SIG-M5 treated with dmso at 0.1 percent for 504 hours (cell line): Measurements from ENCODE around the gene PARM1.

Experiments
- DNase-seq: peaks from one replicate; lab custom pipeline; 2025; ENCODE audit not compliant: unreplicated experiment; lab: John Stamatoyannopoulos, UW

The PARM1 gene

DNA sequence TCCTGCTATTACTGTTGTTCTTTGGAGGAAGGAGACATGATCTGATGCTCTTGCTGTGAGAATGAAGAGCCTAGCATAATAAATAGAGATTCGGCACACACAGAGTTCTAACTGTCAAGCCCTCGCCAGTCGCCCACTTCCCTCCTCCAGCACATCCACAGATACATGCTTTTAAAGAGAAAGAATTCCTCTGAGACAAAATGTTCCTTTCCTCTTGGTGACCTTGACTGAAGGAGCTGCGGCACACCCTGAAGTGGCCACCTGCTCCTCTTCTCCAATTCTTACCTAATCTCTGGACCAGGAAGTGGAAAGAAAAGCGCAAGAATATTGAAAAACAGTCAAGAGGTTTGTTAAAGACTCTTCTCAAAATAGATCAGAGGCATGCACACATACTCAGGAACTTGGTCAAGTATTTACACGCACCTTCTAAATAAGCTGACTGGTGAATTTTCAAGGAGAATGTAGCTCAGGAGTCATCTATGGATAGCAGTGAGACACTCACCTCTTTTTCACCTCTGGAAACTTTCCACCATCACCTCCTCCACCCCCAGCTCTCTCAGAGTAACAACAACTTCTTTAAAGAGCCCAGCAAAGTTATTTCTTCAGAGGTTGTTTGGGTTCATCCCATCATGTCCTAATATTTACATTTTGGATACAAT is 95.4 kb downstream of the PARM1 start:
- DNase-seq: no peak

DNA sequence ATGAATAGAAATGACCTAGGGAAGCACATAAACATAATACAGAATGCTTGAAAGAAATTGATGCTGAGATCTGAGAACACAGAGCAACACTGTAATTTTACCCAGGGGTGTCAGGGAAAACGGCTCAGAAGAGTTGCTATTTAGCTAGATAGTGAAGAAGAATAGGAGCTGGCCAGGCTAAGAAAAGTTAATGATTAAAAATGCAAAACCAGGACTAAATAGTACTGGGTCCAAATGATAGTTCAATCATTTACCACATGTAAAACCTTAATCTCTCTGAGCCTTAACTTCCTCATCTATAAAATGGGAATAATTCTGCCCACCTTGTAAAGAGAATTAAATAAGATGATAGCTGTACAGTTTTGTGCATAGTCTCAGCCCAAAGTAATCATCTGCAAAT is 97.1 kb downstream of the PARM1 start:
- DNase-seq: no peak

DNA sequence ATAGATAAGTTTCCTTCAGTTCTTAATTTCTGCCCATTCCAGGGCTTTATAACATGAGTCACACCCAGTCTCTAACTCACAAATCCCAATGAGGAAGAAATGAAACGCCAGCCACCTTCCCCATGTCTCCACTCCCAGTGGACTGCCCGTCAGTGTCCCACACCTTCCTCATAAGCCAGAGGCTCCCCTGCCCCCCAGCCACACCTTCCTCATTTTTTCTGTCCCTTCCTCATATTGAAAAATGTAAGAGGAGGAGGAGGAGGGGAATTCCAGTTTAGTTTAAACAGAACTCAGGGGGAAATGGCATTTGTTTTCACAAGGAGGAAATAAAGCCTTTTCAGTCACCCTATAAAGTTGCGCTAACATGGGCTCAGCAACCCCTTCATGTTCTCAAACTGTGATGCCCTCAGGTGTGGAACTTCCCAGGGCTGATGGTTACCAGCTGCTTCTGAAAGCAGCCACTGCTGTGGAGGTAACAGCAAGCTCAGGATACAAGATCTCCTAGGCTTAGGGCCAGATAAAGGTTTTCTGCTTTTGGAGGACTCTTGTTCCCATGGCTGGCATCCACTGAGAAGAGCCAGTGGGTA is 97.8 kb downstream of the PARM1 start:
- no peak for DNase-seq

DNA sequence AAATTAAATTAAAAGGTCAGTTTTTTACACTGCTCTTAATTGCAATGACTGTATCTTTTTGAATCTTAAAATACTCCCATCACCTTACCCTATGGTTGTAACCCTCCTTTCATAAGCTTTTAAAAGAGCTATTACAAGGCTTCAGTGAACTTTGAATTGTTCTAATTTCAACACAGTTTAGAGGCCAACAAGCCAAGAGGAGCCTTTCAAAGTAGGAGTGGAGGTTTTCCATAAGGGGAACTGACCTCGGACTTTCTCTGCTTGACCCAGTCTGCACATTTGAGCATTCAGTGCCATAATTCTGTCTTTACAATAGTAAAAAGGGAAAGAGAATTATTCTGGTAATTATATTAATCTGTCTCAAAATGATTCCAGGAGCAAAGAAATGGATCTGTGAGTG is 98.9 kb downstream of the PARM1 start:
- no peak for DNase-seq

DNA sequence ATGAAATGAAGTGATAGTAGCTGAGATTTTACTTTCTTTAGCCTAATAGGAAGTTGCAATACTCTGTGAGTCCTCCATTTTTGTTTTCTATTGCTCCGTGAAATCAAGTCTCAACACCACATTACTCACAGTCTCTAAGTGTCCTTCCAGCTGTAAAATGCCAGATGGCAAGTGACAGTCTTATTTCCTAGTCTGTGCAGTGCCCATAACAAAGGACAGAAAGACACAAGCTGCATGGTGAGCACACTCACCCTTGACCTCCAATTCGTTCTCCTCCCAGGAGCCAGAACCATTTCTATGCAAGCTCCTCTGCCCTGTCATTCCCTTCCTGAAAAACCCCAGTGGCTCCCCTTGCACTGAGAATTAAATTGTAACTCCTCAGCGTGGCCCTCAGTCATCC is 101.6 kb downstream of the PARM1 start:
- no peak for DNase-seq

DNA sequence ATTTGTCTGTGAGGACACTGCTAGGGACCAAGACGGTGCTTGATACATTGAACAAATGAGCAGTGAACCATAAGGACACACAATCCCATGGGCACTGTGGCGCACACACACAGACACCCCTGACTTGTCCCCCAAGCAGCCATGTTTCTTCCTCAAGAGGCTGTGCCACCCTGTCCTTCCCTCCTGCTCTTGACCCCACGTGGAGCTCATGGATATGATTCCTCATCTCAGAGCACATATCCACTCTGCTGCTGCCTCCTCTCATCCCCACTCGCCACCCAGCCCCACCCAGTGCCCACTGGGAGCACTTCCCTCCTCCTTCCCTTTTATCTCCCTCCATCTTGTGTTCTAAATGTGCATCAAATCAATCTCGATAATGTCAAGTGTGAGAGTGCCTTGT is 102.4 kb downstream of the PARM1 start:
- no peak for DNase-seq

DNA sequence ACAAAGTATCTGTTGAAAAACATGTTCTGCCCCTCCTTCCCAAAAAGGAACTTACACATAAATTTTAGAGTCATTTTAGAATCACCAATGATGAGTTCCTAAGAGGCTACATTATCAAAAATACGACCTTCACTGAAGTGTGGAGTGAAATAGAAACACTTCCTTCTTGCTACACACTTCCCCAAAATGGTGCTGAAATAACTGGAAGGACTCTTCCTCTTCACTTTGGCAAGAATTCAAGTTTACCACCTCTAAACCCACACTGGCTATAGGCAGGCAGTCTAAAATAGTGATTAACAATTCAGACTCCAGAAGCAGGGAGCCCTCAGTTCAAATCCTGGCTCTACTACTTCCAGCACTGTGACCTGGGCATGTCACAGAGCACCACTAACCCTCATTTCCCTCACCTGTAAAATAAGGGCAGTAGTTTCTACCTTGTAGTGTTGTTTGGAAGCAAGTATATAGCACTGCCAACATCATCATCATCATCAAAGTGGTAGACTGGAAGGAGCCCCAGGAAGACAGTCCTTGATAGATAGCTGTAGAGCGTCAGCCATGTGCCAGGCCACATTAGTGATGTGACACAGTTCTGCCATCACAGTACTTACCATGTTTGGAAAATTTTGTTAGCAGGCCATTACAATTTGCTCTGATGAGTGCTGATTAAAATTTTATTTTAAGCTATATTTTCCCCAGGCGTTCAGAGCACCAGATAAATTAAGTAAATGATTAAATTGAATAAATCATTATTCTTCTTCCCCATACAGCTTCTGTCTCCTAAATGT is 103.3 kb downstream of the PARM1 start:
- peak; percentile 28 for DNase-seq

DNA sequence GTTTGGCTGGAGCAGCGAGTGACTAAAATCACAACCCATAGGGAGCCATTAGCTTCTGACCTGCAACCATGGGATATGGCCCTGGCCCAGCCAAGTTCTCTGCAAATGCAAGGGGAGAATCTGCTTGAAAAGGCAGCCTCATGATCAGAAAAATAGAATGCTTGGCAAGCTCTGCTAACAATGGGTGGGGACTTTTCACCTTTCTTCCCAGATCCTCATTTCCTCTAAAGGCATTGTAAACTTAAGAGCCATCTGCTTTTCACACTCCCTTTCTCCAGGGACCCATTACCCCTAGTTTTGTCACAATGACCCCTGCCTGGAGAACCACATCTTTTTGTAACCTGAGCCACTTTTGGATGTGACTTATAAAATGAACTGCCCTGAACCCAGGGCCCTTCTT is 104.3 kb downstream of the PARM1 start:
- no peak for DNase-seq

DNA sequence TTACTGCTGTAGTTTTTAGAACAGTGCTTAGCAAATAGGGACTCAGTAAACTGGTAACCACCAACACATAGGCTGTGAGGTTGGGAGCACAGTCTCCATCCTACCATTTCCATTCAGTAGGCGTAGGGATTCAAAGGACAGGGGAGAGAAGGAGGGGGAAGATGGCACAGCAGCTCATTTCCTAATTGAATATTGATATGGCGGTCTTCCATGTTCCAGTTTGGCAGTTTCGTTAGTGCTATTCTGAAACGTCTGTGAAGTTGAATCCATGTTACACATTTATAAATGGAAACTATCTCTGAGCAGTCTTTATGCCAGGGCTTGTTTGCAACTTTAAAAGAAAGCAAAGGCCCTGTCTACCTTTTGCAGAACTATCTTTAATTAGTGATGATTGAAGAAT is 105.5 kb downstream of the PARM1 start:
- DNase-seq: no peak

DNA sequence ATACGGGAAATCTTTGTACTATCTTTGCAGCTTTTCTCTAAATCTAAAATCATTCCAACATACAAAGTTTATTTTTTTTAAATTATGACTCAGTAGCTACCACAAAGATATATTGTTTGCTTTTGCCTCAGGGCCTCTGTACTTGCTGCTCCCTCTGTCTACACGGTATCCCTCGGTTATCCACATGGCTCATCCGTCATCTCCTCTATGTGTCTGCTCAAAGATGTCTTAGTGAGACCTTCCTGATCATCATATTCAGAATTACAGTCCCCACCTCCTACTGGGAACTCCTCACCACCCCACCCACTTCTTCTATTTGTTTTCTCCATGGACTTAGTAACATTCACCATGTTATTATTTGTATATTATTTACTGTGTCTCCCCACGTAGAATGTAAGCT is 107.8 kb downstream of the PARM1 start:
- no peak for DNase-seq

DNA sequence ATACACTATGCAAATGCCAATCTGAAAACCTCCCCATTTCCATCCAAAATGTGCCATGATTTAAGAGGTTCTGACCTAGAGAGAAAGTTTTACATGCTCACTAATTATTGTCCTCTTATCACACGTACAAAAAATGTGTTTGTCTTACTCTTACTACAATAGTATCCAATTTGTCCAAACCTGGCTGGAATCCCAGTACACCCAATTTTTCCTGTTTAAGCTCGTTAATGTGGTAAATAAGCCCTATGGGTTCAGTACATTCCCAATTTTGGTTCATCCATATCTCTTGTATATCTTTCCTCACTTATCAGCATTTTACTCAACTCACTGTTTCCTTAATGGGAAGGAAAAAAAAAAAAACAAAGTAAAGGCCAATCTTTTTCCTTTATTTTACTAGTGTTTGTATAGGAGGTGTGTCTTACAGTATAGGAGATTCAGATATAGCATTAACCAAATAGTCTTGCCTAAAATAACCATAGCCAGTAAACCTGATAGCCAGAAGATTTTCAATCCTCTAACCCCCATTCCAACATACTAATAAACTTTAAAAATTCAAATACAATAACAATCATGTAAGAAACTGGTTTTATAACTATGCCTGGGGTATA is 109.8 kb downstream of the PARM1 start:
- no peak for DNase-seq

DNA sequence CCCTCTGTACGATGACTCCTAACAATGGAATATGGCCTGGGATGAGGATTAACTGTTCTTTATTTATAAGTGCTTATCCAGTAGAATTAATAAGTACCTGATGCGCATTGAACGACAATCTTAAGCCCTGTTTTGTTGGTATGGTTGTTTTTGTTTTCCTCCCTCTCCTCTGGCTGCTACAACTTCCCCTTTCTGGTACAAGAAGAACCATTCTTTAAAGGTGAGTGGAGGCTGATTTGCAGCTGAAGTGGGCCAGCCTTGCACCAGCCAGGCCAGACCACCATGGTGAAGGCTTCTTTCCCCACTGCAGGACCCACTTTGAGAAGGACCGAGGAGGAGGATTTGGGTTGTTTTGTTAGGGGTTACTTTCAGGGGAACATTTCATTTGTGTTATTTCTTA is 113.3 kb downstream of the PARM1 start:
- DNase-seq: no peak

DNA sequence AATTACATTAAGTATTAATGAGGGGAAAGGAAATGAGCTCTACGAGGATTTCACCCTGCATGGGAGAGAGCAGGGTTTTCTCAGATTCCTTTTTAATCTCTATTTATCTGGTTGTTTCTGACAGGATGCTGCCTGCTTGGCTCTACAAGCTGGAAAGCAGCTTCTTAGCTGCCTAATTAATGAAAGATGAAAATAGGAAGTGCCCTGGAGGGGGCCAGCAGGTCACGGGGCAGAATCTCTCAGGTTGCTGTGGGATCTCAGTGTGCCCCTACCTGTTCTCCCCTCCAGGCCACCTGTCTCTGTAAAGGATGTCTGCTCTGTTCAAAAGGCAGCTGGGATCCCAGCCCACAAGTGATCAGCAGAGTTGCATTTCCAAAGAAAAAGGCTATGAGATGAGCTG is 113.7 kb downstream of the PARM1 start:
- no peak for DNase-seq

DNA sequence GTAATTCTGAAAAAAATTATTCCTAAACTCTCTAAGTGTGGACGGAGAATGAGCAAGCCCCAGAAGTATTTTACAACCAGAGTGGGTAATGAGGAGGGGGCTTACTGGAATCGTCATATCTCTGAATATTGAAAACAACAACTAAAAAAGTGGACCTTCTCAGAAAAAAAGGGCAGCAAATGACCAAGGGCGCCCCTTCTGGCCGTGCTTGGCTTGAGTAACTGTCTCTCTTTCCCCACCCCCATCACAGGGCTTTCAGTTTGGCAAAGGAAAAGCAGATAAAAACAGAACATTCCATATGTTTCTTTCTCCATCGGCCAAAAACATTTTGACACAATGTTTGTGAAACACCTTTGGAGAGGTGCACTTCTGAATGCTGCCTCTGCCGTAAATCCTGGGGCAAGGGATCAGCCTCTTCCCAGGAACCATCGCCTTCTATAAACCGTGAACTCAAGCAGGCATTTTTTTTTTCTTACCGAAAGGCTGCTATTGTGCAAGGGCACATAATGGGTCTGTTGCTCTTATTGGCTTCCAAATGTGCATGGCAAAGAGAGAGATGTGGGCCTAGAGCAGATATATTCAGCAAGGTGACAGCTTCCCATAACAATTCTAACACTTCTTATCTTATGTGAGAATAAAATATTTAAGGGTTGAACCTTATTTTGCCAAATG is 115.4 kb downstream of the PARM1 start:
- no peak for DNase-seq

DNA sequence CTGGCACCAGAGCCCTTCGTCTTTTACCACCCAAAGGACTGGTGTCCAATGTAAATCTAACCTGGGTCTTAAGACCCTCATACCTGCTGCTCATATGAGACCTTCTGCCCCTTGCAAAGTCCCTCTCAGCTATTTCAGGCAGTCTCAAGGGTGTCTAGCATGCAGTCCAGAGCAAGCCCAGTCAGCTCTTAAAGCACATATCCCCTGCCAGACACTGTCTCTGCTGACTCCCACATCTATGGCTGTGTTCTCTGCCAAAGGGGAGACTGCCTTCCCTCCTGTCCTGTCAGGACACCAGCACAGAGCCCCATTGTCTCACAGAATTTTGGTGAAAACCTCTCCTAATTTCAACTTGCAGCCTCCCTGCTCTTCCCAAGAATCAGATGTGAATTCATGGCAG is 118.5 kb downstream of the PARM1 start:
- DNase-seq: no peak

DNA sequence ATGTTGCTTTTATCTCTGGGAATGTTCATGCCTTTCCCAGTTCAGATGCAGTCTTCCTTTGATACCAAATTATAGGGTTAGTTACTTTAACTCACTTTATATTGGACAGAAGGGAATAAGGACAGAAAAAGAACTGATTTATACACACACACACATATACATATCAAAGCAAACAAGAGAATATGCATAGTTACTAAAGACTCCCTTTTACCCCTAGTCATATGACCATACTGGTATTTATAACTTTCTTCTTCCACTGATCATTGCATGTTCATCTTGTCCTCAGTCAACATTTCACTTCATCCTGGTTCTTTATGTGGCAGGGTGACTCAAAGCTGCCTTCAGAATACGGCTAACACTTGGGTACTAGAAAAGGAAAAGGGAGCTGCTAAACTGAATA is 120.4 kb downstream of the PARM1 start:
- no peak for DNase-seq

DNA sequence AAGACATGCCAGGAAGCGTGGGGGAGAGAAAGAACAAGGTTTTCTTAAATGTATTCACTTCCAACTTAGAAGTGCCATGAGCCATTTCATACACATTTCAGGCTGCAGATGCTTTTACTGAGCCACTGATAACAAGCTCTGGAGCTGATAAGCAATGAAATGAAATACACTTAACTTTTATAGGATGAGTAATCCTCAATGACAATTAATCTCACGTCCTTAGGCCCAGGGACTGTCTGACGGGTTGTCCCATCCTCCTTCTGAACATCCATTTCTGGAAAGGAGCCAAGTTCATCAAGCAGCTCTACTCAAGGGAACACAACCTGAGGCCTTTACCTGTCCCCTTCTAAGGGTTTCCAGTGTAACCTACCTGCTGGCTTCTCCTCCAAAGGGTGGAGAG is 121.2 kb downstream of the PARM1 start:
- no peak for DNase-seq

DNA sequence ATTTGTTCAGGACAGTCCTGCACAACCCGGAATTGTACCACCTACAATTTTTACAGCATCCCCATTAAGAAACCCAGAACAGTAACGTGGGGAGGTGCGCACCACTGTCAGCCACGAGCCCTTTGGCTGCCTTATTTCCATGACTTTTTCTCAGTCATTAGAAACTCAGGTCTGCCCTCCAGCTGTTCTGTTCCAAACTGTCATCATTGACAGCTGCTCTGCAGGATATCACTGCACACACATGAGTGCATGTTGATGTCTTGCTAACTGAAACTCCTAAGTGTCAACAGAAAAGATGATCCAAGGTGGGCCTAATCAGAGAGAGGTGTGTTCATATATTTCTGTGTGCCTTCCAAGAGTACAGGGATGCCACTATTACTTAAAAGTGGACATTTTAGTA is 123.4 kb downstream of the PARM1 start:
- no peak for DNase-seq

DNA sequence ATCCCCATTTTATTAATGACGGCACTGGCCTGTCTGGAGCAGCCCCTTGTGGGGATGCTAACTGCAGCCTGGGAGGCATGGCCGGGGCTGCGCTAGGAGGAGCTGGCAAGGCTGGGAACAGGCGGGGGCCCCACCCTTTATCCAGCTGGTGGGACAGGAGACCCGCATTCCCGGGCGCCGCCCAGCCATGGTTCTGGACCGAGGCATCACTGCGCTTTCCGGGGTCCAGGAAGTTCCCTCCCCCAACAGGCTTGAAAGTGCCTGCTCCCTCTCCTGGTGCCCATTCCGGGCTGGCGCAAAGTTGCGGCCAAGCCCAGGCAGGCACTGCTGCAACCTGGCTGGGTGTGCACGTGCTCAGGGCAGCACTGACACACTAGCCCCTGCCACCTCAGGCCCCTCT is 124.5 kb downstream of the PARM1 start:
- no peak for DNase-seq

DNA sequence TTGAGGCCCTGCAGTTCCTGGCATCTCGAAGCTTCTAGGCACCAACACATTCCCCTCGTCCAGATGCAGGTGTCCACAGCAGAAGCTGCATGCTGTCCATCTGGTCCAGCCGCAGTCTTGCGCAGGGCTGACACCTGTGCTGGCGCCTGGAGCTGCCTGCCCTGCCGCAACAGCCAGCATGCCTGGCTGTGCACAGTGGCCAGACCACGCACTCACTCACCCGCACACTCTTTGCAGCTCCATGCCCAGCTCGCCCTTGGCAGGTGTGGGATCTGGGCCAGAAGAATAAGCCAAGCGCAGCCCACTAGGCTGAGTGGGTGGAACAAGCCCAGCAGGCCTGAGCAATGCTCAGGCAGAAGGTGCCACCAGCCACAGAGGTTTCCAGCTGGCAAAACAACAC is 125.6 kb downstream of the PARM1 start:
- no peak for DNase-seq

DNA sequence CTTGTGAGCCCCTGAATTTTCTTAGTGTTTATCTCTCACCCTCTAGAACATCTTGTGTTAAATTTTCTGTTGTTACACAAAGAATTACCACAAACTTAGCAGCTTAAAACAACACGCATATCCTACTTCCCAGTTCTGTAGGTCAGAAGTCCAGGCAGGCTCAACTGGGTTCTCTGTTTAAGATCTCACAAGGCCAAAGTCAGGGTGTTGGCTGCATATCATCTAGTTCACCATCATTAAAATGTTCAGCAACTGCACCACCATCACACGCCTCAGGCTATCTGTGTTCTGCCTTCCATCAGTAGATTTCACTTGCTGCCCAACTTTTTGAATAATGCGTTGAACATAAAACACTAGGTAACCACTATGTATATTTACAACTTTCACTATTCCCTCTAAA is 130.5 kb downstream of the PARM1 start:
- DNase-seq: no peak

DNA sequence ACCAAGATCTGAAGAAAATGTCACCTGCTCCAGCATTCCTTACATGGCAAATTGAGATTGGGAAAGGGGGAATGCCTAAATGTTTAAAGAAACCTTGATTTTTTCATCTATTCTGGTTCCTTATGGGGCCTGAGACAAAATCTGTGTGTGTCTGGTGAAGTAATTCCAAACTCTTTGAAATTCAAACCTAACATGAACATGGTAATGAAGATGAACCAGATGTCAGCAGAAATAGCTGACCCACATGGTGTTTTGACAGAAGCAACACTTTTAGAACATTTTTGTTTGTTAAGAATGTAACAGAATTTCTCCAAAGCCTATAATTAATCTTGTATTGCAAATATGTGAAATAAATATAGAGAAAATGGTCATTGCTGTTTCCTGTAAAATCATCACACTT is 133.0 kb downstream of the PARM1 start:
- DNase-seq: no peak
